Small intestine (tissue), 7 donors: ENCODE measurements around the gene DMTF1. TPM values are rescaled to one million over a fixed set of nuclear protein-coding genes. Genes with fewer than 3 reads are reported as not detected.
A peak's percentile ranks its signal among the peaks of the same experiment; 100 is the strongest.
"Not testable (repeated sequence)": the region's sequence is repeated elsewhere in the genome, so short reads cannot be mapped to it uniquely, and the experiment has no call there.

Source experiments
- DNase-seq, 2 donors: peaks; one replicate each; pipeline versions ENCODE4 v3.0.0 to v3.0.0-alpha.2; 2013
- FAIRE-seq: peaks from 2 replicates; lab custom pipeline; 2012; peaks lifted over from hg19 to GRCh38; lab: Jason Lieb, UNC
- H3K27ac ChIP-seq, 3 donors: one replicate each; pipeline ENCODE4 v1.5.1; 2013; ENCODE audit warnings: low read length in 2 of 3, mild to moderate bottlenecking in 2 of 3, control low read depth in 1 of 3, inconsistent platforms in 1 of 3, low read depth in 1 of 3, moderate library complexity in 1 of 3
- H3K27me3 ChIP-seq, 3 donors: one replicate each; pipeline ENCODE4 v1.6.1; 2013; ENCODE audit warnings: low read length in 3 of 3, inconsistent platforms in 1 of 3; ENCODE audit not compliant: control insufficient read depth in 3 of 3, insufficient read depth in 3 of 3
- H3K36me3 ChIP-seq, 3 donors: one replicate each; pipeline ENCODE4 v1.6.1; 2013; ENCODE audit warnings: low read length in 3 of 3, inconsistent platforms in 1 of 3, low read depth in 1 of 3, mild to moderate bottlenecking in 1 of 3, moderate library complexity in 1 of 3; ENCODE audit not compliant: control insufficient read depth in 3 of 3, insufficient read depth in 2 of 3
- H3K4me1 ChIP-seq, 3 donors: one replicate each; pipeline ENCODE4 v1.6.1; 2013; ENCODE audit warnings: low read length in 2 of 3, inconsistent platforms in 1 of 3, low read depth in 1 of 3, mild to moderate bottlenecking in 1 of 3, moderate library complexity in 1 of 3; ENCODE audit not compliant: control insufficient read depth in 3 of 3, insufficient read depth in 2 of 3
- H3K4me3 ChIP-seq, 3 donors: one replicate each; pipeline ENCODE4 v1.5.1; 2013; ENCODE audit warnings: low read length in 3 of 3, control low read depth in 1 of 3, inconsistent platforms in 1 of 3, low read depth in 1 of 3, mild to moderate bottlenecking in 1 of 3, moderate library complexity in 1 of 3
- H3K9me3 ChIP-seq, 2 donors: one replicate each; pipeline ENCODE4 v1.6.1; 2013; ENCODE audit warnings: low read depth in 1 of 2, low read length in 1 of 2; ENCODE audit not compliant: control insufficient read depth in 2 of 2, insufficient read depth in 1 of 2
- WGBS, 3 donors: extraction: QIAGEN DNeasy Blood & Tissue Kit; methylation state at CpG; one replicate each; pipeline ENCODE4 v1.1.7; 2013; 5-methylcytosine and 5-hydroxymethylcytosine counted together
- polyA plus RNA-seq, 4 donors: library from polyadenylated mRNA; stranded (reverse) in 3 of 4; unstranded in 1 of 4; fragments of 200-250 nt in 3 of 4; fragments of 120-200 nt in 1 of 4; gene quantifications; one replicate each; pipeline versions ENCODE4 v1.2.1 to v1.2.3, GENCODE V29; 2013
- donor health status: healthy with polysubstance abuse.
- donor health status: control.
- donor health status: control.
- donor health status: Bipolar disorder and iron deficiency.
- donor health status: healthy.

Gene DMTF1
- polyA plus RNA-seq, 4 donors: 15.4 to 118 (median 25.6) TPM

GRCh38 chr7:87220734-87221215 lies 68.5 kb downstream of the DMTF1 start:
- Histone ChIP-seq H3K27ac (peak overlapping the region in 2 of 3 donors; percentile 91 to 96), H3K36me3 (peaks cover 0 to 2% (median 0%) of the 10 kb centered on the region in 3 donors), H3K4me3 (peak overlapping the region in 2 of 3 donors; percentile 95), H3K4me1 (peaks cover 9 to 14% (median 10%) of the 10 kb centered on the region in 3 donors), H3K27me3 (peaks cover 0 to 4% (median 0%) of the 10 kb centered on the region in 3 donors), H3K9me3 (no peaks in the 10 kb centered on the region)
- 2 to 6% (median 4%) methylated on average over 17 of the region's 17 CpGs for WGBS, 3 donors
- DNase-seq (peak in 1 of 2 donors; percentile 35), FAIRE-seq (no peak)

DNA sequence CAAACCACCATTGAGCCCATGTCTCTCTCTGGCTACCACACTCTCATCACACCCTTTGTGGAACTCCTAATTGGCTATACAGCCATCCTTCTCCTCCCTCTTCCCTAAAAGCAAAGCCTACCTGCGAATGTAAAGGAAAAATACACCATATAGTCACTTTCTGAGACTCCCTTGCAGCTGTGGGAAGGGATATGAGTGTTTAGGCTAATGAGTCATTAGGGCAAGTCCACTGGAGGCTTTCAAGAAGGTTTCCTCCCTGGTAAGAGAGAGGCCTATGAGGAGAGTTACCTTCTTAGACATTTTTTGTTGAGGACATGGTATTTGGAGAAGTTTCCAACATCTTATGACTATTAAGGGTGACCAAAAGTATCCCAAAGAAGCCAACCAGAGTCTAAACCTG lies 71.4 kb downstream of the DMTF1 start:
- no peak for DNase-seq
- Histone ChIP-seq H3K36me3 (no peaks in the 10 kb centered on the region), H3K27me3 (peaks cover 0 to 4% (median 0%) of the 10 kb centered on the region in 3 donors), H3K4me3 (no peak overlapping the region), H3K27ac (no peak overlapping the region), H3K4me1 (peaks cover 0 to 4% (median 0%) of the 10 kb centered on the region in 3 donors), H3K9me3 (no peaks in the 10 kb centered on the region)
- WGBS, 3 donors: 70 to 97% (median 73%) methylated on average over 1 of the region's 1 CpG
- FAIRE-seq: no peak

DNA sequence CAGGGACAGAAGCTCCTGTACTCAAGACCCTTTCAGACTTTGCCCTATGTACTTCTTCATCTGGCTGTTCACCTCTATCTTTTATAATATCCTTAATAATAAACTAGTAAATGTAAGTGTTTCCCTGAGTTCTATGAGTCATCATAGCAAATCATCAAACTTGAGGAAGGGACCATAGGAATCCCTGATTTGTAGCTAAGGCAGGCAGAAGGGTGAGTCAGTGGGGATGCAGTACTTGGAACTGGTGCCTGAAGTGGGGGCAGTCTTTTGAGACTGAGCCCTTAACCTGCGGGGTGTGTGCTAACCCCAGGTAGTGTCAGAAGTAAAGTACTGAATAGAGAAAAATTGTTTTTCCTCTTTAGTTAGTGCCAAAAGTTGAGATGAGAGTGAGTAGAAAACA lies 73.4 kb downstream of the DMTF1 start:
- no peaks in the 10 kb centered on the region for H3K36me3 ChIP-seq
- no peak overlapping the region for H3K4me3 ChIP-seq
- no peak overlapping the region for H3K27ac ChIP-seq
- FAIRE-seq (no peak), DNase-seq (no peak)
- no peaks in the 10 kb centered on the region for H3K9me3 ChIP-seq
- H3K27me3 ChIP-seq: peaks cover 0 to 4% (median 0%) of the 10 kb centered on the region in 3 donors
- H3K4me1 ChIP-seq: peaks cover 0 to 3% (median 0%) of the 10 kb centered on the region in 3 donors
- WGBS, 3 donors: 41 to 67% (median 66%) methylated on average over 1 of the region's 1 CpG

- no peak for FAIRE-seq
- no peaks in the 10 kb centered on the region for H3K9me3 ChIP-seq
- no peak overlapping the region for H3K4me3 ChIP-seq
- peaks cover 0 to 4% (median 0%) of the 10 kb centered on the region in 3 donors for H3K27me3 ChIP-seq
- no peak overlapping the region for H3K27ac ChIP-seq
- no peaks in the 10 kb centered on the region for H3K36me3 ChIP-seq
- no peaks in the 10 kb centered on the region for H3K4me1 ChIP-seq
- 69 to 77% (median 74%) methylated on average over 3 of the region's 3 CpGs for WGBS, 3 donors
- DNase-seq: no peak
These were observed 74.2 kb downstream of the DMTF1 start for GRCh38 chr7:87226495-87226894.

DNA sequence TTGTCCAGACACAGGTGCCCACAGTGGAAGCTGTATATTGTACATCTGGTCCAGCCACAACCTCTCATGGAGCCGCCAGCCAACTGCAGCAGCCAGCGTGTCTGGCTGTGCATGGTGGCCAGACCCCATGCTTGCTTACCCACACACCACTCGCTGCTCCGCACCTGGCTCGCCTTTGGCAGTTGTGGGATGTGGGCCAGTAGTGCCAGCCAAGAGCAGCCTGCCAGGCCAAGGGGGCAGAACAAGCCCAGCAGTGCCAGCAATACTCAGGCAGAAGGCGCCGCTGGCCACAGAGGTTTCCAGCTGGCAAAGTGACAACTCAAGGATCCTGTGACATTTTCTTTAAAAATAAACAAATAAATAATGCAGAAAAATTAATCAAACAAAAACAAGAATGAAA lies 79.0 kb downstream of the DMTF1 start:
- H3K9me3 ChIP-seq: no peaks in the 10 kb centered on the region
- H3K4me1 ChIP-seq: no peaks in the 10 kb centered on the region
- H3K4me3 ChIP-seq: no peak overlapping the region
- H3K36me3 ChIP-seq: no peaks in the 10 kb centered on the region
- DNase-seq (no peak), FAIRE-seq (no peak)
- H3K27ac ChIP-seq: no peak overlapping the region
- 68 to 82% (median 73%) methylated on average over 7 of the region's 7 CpGs for WGBS, 3 donors
- no peaks in the 10 kb centered on the region for H3K27me3 ChIP-seq

DNA sequence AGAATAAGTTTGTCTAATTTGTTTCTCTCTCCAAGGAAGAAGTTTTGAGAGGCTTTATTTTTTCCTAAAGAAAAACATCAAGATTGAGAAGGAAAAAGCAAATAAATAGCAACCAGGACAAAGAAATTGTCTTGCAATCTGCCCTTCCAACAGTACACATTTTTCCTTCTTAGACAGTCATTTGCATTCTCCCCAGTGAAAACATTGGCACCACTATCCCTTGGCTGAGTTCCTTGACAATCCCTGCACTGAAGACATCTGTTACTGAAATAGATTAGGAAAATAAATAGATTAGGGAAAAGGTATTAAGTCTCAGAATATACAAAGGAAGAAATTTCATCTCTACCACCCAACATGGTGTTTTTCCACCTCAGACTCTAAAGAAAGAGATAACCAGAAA lies 79.5 kb downstream of the DMTF1 start:
- no peaks in the 10 kb centered on the region for H3K36me3 ChIP-seq
- no peaks in the 10 kb centered on the region for H3K9me3 ChIP-seq
- H3K27ac ChIP-seq: no peak overlapping the region
- H3K27me3 ChIP-seq: no peaks in the 10 kb centered on the region
- H3K4me3 ChIP-seq: no peak overlapping the region
- FAIRE-seq (no peak), DNase-seq (no peak)
- no peaks in the 10 kb centered on the region for H3K4me1 ChIP-seq

- H3K4me3 ChIP-seq: no peak overlapping the region
- no peaks in the 10 kb centered on the region for H3K27me3 ChIP-seq
- no peaks in the 10 kb centered on the region for H3K4me1 ChIP-seq
- no peaks in the 10 kb centered on the region for H3K9me3 ChIP-seq
- FAIRE-seq (no peak), DNase-seq (no peak)
- no peak overlapping the region for H3K27ac ChIP-seq
- no peaks in the 10 kb centered on the region for H3K36me3 ChIP-seq
These were observed 82.7 kb downstream of the DMTF1 start for GRCh38 chr7:87234949-87235348.

- H3K9me3 ChIP-seq, H3K27me3 ChIP-seq, DNase-seq, H3K36me3 ChIP-seq, FAIRE-seq, H3K27ac ChIP-seq, H3K4me1 ChIP-seq, H3K4me3 ChIP-seq: not testable (repeated sequence)
- WGBS, 3 donors: 49 to 64% (median 64%) methylated on average over 9 to 11 of the region's 11 CpGs
These were observed 86.3 kb downstream of the DMTF1 start for GRCh38 chr7:87238464-87239051.

GRCh38 chr7:87245671-87246070 lies 93.4 kb downstream of the DMTF1 start:
- not testable (repeated sequence) for FAIRE-seq, DNase-seq, H3K27ac ChIP-seq, H3K4me3 ChIP-seq, H3K36me3 ChIP-seq, H3K27me3 ChIP-seq, H3K4me1 ChIP-seq
- WGBS, 3 donors: 83 to 92% (median 91%) methylated on average over 5 of the region's 5 CpGs
- peaks cover 0 to 13% of the 10 kb centered on the region in 2 donors for H3K9me3 ChIP-seq
